ENCODE data around the gene GJA9. TPM values are rescaled to one million over a fixed set of nuclear protein-coding genes. Genes with fewer than 3 reads are reported as not detected.

GJA9 gene
- polyA plus RNA-seq, 2 of the 4 experiments (the other 2 are of a cell fraction), result not detected

GRCh38 chr1:38870996-38871395 lies 10.4 kb downstream of the GJA9 start:
- no peak for TF ChIP-seq HEYL (CRISPR knock-in tag; IDR thresholded peaks at IDR 0.05)
- TF ChIP-seq KDM5A (IDR thresholded peaks at IDR 0.05), result no peak
- no peak for TF ChIP-seq RNF2 (IDR thresholded peaks at IDR 0.05; ENCODE audit: borderline replicate concordance, low read depth)
- TF ChIP-seq RCOR1 (IDR thresholded peaks at IDR 0.05; ENCODE audit: low read depth, low read length), result no peak
- no peak for TF ChIP-seq FOXS1 (CRISPR knock-in tag; IDR thresholded peaks at IDR 0.05)
- no peak for TF ChIP-seq SREBF2 (IDR thresholded peaks at IDR 0.05)
- TF ChIP-seq EP300 (IDR thresholded peaks at IDR 0.05), result no peak
- TF ChIP-seq TP53 (CRISPR knock-in tag; IDR thresholded peaks at IDR 0.05), result no peak
- no peak for TF ChIP-seq ZC3H11A (IDR thresholded peaks at IDR 0.05)
- TF ChIP-seq HOXA7 (CRISPR knock-in tag; IDR thresholded peaks at IDR 0.05), result no peak
- TF ChIP-seq MAX (IDR thresholded peaks at IDR 0.05), result no peak
- Histone ChIP-seq H3K4me1 (peaks cover 10% of the 10 kb centered on the region; the same call in 2 of the 3 replicates), H3K4me2 (no peak overlapping the region), H3K4me3 (no peak overlapping the region), H3K9me3 (no peaks in the 10 kb centered on the region), H3K27ac (no peak overlapping the region)
- ChIA-PET POLR2A (interaction anchor here (1.0 kb wide), 1 partner anchor 155 kb away, joined by 5 read pairs; the partner anchor contains the start of gene NDUFS5), CTCF (interaction anchor here (0.6 kb wide), 1 partner anchor 71 kb away, joined by 4 read pairs; no protein-coding TSS in a partner anchor)
- ATAC-seq, result no peak
- 88% methylated on average over 8 of the region's 8 CpGs for WGBS (ENCODE audit: missing lambda C conversion rate)
- DNase-seq (ENCODE audit: low read depth in 1 of 2, low spot score in 1 of 2), result no peak
- FAIRE-seq, result no peak

- no peak for FAIRE-seq
Measured at GRCh38 chr1:38867208-38867607, 14.2 kb downstream of the GJA9 start.

GRCh38 chr1:38865112-38865715 lies 16.2 kb downstream of the GJA9 start:
- Histone ChIP-seq H3K4me1 (peaks cover 4% of the 10 kb centered on the region; the same call in 1 of the 3 replicates), H3K9me3 (no peaks in the 10 kb centered on the region), H3K4me3 (no peak overlapping the region), H3K27ac (no peak overlapping the region), H3K4me2 (no peak overlapping the region)
- no peak for DNase-seq (ENCODE audit: low read depth in 1 of 2, low spot score in 1 of 2)
- no peak for FAIRE-seq
- ChIA-PET CTCF (interaction anchor here (0.6 kb wide), 1 partner anchor 99 kb away, joined by 3 read pairs; no protein-coding TSS in a partner anchor), POLR2A (no interaction called here)
- no peak for ATAC-seq
- 76% methylated on average over 4 of the region's 4 CpGs for WGBS (ENCODE audit: missing lambda C conversion rate)
- TF ChIP-seq PHF8 (IDR thresholded peaks at IDR 0.05; ENCODE audit: borderline replicate concordance, low read depth), result no peak
- no peak for TF ChIP-seq ZSCAN20 (CRISPR knock-in tag; IDR thresholded peaks at IDR 0.05)
- no peak for TF ChIP-seq CBX8 (IDR thresholded peaks at IDR 0.05)
- TF ChIP-seq BCL3 (IDR thresholded peaks at IDR 0.05), result no peak
- TF ChIP-seq HMGXB4 (CRISPR knock-in tag; IDR thresholded peaks at IDR 0.05; ENCODE audit: borderline replicate concordance), result no peak
- TF ChIP-seq HOXA7 (CRISPR knock-in tag; IDR thresholded peaks at IDR 0.05), result no peak
- TF ChIP-seq GATA3 (IDR thresholded peaks at IDR 0.05; ENCODE audit: borderline replicate concordance), result no peak
- TF ChIP-seq PBX3 (IDR thresholded peaks at IDR 0.05), result no peak
- TF ChIP-seq EP300 (IDR thresholded peaks at IDR 0.05), result no peak
- TF ChIP-seq RFX5 (IDR thresholded peaks at IDR 0.05), result no peak
- no peak for TF ChIP-seq MYC (IDR thresholded peaks at IDR 0.05; ENCODE audit: borderline replicate concordance, low read length)
- TF ChIP-seq NPAS2 (CRISPR knock-in tag; IDR thresholded peaks at IDR 0.05; ENCODE audit: borderline replicate concordance), result no peak
- TF ChIP-seq ZNF302 (CRISPR knock-in tag; IDR thresholded peaks at IDR 0.05), result no peak
- no peak for TF ChIP-seq ZC3H11A (IDR thresholded peaks at IDR 0.05)

More at GRCh38 chr1:38867208-38867607, 14.2 kb downstream of the GJA9 start:
- Histone ChIP-seq H3K9me3 (no peaks in the 10 kb centered on the region), H3K27ac (no peak overlapping the region), H3K4me1 (0 out of 3 replicates have a peak, but pooled peaks cover 3% of the 10 kb centered on the region), H3K4me2 (no peak overlapping the region), H3K4me3 (no peak overlapping the region)
- TF ChIP-seq CHD2 (IDR thresholded peaks at IDR 0.05; ENCODE audit: low read length, partially characterized antibody) (no peak), POLR2A (IDR thresholded peaks at IDR 0.05; ENCODE audit: low read length) (no peak), HOXB13 (CRISPR knock-in tag; IDR thresholded peaks at IDR 0.05; ENCODE audit: low read depth) (no peak), ZFP36 (IDR thresholded peaks at IDR 0.05; ENCODE audit: borderline replicate concordance, partially characterized antibody) (no peak), FOXS1 (CRISPR knock-in tag; IDR thresholded peaks at IDR 0.05) (no peak), EHF (CRISPR knock-in tag; IDR thresholded peaks at IDR 0.05) (no peak), JUN (IDR thresholded peaks at IDR 0.05) (no peak), RAD21 (conservative IDR thresholded peaks at IDR 0.05 in 1 of 2, IDR thresholded peaks at IDR 0.05 in 1 of 2) (no peak), MYC (IDR thresholded peaks at IDR 0.05; ENCODE audit: borderline replicate concordance, low read length) (no peak), NPAS2 (CRISPR knock-in tag; IDR thresholded peaks at IDR 0.05; ENCODE audit: borderline replicate concordance) (no peak), MAZ (IDR thresholded peaks at IDR 0.05; ENCODE audit: borderline replicate concordance, low read depth, low read length) (no peak), EP300 (IDR thresholded peaks at IDR 0.05) (no peak), SREBF2 (IDR thresholded peaks at IDR 0.05) (no peak), HEYL (CRISPR knock-in tag; IDR thresholded peaks at IDR 0.05) (no peak), ZNF302 (CRISPR knock-in tag; IDR thresholded peaks at IDR 0.05) (no peak), RARB (CRISPR knock-in tag; IDR thresholded peaks at IDR 0.05) (no peak), RNF2 (IDR thresholded peaks at IDR 0.05; ENCODE audit: borderline replicate concordance, low read depth) (no peak), USF2 (IDR thresholded peaks at IDR 0.05) (no peak), ZC3H11A (IDR thresholded peaks at IDR 0.05) (no peak), HOXA7 (CRISPR knock-in tag; IDR thresholded peaks at IDR 0.05) (no peak)
- no peak for ATAC-seq
- ChIA-PET POLR2A (no interaction called here), CTCF (interaction anchor here (0.6 kb wide), 1 partner anchor 99 kb away, joined by 3 read pairs; no protein-coding TSS in a partner anchor)
- 93% methylated on average over 8 of the region's 8 CpGs for WGBS (ENCODE audit: missing lambda C conversion rate)
- no peak for DNase-seq (ENCODE audit: low read depth in 1 of 2, low spot score in 1 of 2)

All from A549 (cell line).